PC-9 (cell line): ENCODE measurements around the gene NR5A1.

Source experiments
- CTCF ChIP-seq: fragments of 200-600 bp; sonication (generic); conservative IDR thresholded peaks from 2 replicates; pipeline ENCODE4 v1.6.1; 2017; ENCODE audit warnings: mixed run types, antibody characterized with exemption, mild to moderate bottlenecking, moderate library complexity
- EZH2 ChIP-seq: fragments of 200-600 bp; sonication (generic); IDR thresholded peaks from 2 replicates; pipeline ENCODE4 v1.8.0; 2017; ENCODE audit warnings: antibody characterized with exemption, low read depth

GRCh38 chr9:124505901-124506346, 1.3 kb downstream of the NR5A1 start:
- TF ChIP-seq EZH2 (no peak), CTCF (no peak)
